ENCODE data around the gene UGT1A7.
"Not testable (repeated sequence)": the region's sequence is repeated elsewhere in the genome, so short reads cannot be mapped to it uniquely, and the experiment has no call there.

The UGT1A7 gene

GRCh38 chr2:233684640-233685039 lies 2.9 kb downstream of the UGT1A7 start:
- DNase-seq = no peak

DNA sequence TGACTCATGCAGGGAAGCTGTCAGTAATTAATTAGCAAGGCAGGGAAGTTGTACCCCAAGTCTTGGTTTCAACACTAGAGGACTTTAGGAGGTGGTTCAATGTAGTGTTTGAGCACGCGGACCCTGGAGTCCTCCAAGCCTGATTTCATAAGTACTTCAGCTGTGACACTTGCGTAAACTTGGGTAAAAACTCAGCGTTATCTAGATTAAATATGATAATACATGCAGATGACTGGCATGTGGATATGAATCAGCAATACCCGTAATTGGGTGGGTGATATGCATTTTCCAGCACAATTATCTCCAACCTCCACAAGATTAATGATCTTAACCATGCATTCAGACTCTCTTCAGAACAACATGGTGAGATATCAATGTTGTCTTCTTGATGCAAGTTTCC lies 5.2 kb downstream of the UGT1A7 start:
- no peak for DNase-seq

- no peak for DNase-seq
Observed at GRCh38 chr2:233688341-233688740, 6.6 kb downstream of the UGT1A7 start.

- no peak for DNase-seq
Observed at GRCh38 chr2:233689031-233689430, 7.3 kb downstream of the UGT1A7 start.

- DNase-seq = no peak
Observed at GRCh38 chr2:233689501-233689900, 7.8 kb downstream of the UGT1A7 start.

GRCh38 chr2:233690444-233690843 lies 8.7 kb downstream of the UGT1A7 start:
- no peak for DNase-seq

DNA sequence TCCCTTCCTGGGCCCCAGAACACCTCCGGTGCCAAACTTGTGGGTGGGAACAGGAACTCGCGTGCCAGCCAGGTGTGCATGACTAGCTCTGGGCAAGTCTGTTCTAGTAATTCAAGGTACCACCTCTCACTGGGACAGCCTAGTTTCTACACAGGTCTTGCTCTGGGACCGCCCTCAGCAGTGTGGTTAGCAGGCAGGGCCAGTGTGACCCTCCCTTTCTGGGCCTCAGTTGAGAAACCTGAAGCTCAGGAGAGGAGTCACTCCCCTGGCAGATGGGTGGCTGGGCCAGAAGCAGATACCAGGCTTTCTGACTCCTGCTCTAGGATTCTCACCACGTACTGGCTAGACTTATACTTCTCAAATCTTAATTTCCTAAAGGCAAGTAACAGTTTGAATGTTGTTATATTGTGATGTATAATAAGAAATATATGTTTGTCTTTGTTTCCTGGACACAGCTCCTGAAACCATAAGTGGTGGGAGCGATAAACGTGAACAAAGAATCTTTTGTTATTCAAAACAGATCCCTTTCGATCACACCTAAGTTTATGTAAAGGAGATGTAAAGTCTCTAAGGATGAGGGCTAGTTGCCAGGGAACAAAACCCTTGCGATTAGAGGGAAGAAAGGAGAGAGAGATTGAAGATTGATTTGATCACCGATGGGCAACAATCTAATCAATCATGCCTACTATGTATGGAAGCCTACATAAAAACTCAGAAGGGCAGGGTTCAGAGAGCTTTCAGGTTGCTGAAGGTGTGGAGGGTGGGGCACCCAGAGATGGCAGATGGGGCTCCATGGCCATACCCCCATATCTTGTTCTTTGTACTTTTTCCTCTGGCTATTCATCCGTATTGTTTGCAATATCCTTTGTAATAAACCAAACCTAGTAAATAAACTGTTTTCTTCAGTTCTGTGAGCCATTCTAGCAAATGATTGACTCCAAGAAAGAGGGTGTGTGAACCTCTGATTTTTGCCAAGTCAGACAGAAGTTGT lies 10.0 kb downstream of the UGT1A7 start:
- no peak for DNase-seq

GRCh38 chr2:233692648-233693047 lies 10.9 kb downstream of the UGT1A7 start, which contains the start of gene UGT1A6:
Gene UGT1A6 (plus strand): TSS chr2:233692890. CDS start chr2:233693005, 115 bp downstream.
- DNase-seq = no peak

DNA sequence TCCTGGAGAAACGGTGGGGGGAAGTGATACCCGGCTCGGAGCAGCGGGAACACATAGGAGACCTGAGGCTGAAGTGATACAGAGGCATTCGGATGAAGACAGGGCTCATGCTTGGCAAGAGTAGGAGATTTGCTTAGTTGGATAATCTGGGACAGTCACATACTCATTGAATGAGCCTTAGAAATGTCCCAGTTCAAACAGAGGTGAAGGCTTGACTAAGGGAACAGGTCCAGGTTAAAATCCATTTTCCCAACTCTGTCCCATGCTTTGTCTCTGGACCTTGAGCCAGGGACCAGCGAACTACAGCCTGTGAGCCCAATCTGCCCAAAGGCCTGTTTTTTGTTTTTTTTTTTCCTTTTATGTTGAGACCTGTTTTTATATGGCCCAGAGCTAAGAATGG lies 12.3 kb downstream of the UGT1A7 start:
- no peak for DNase-seq

- DNase-seq = no peak
Observed at GRCh38 chr2:233698740-233699139, 17.0 kb downstream of the UGT1A7 start.

DNA sequence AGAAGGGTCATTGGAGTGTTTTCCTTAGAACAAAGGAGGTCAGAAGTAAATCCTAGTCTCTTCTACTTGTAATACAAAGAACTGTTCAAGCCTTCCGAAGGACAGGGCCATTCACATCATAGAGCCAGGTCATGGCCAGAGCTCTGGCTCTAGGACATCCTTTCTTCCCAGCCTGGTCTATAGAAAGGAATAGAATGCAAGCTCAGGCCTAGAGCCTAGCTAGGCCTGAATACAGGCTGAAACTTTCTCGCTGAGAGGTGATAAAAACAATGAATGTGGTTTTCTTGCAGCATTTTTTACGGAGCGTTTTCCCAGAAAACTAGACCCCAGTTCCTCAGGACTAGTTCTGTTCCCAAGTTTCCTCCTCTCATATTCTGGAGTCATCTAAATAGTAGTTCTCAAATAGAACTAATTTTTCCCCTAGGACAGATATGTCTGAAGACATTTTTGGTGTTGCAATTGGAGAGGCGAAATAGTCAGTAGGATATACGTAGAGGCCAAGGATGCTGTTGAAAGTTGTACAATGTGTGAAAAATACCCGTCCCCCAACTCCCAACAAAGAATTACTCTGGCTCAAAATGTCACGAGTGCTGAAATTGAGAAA lies 17.8 kb downstream of the UGT1A7 start:
- DNase-seq = no peak

DNA sequence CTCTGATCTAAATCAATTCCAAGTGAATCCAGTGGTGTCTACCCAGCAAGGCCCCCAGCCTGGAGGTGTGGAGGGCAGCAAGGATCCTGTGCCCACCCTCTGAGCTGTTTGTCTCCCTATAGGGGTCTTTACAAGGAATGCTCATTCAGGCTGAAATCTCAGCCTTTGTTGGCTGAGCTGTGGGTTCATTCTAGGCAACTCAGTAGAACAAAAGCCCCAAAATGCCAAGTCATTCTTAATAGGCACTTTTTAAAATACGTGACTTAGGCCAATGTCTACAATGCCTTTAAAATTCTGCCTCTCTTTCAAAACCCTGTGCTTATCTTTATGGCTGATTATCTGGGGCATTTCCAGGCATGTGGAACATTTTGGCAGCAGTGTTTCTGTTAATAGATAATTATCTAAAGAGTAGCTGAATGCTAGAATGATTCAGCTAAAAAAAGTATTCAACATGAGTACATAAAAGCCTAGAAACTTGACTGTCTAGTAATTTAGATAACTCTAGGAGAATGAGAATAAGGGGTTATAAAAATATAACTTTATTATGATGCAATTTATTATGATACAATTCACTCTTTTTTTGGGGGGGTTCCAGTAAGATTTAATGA lies 18.4 kb downstream of the UGT1A7 start:
- no peak for DNase-seq

DNA sequence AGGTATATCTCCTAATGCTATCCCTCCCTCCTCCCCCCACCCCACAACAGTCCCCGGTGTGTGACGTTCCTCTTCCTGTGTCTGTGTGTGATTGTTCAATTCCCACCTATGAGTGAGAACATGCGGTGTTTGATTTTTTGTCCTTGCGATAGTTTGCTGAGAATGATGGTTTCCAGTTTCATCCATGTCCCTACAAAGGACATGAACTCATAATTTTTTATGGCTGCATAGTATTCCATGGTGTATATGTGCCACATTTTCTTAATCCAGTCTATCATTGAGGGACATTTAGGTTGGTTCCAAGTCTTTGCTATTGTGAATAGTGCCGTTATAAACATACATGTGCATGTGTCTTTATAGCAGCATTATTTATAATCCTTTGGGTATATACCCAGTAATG lies 19.1 kb downstream of the UGT1A7 start:
- DNase-seq = not testable (repeated sequence)

- DNase-seq = no peak
Observed at GRCh38 chr2:233702238-233702637, 20.5 kb downstream of the UGT1A7 start.

DNA sequence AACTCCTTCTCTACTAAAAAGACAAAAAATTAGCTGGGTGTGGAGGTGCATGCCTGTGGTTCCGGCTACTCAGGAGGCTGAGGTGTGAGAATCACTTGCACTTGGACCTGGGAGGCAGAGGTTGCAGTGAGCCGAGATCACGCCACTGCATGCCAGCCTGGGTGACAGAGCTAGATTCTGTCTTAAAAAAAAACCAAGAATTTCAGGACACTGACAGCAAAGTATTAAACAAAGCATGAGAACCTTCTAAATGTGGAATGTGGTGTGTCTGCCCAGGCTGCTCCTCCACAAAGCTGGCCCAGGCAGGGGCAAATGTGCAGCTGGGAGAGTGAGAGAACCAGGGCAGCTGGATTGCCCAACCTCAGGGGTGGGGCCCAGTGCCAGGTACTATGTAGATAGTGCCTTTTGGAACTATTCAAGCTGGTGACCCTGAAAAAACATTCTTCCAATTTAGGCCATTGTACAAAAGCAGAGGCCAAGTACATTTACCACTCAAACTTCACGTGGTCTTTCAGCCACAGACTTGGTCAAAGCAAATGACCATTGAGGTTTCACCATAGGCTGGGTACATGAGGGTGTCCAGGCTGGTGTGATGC lies 24.3 kb downstream of the UGT1A7 start:
- DNase-seq = no peak

GRCh38 chr2:233706720-233707119 lies 25.0 kb downstream of the UGT1A7 start:
- DNase-seq = no peak

DNA sequence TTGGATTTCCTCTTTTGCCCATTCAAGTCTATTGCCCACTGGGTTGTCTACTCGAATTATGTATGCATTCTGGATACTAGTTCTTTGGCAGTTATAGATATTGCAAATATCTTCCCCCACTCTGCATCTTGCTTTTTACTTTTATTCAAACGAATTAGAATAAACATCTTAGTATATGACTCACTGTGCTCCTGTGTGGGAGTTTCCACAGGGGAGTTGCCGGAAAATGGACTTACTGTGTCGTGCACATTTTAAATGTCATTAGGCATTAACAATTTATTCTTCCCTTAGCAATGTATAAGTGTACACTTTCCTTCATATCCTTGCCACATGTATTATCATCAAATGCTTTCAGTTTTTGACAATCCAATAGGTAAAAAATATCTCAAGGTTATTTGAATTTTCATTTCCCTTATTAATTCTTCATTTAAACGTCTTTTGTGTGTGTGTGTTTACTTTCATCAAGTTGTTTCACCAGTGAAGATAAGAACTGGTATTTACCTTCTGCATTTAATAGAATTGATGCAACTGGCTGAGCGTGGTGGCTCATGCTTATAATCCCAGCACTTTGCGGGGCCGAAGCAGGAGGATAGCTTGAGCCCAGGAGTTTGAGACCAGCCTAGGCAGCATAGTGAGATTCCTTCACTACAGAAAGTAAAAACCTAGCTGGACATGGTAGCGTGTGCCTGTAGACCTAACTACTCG lies 26.4 kb downstream of the UGT1A7 start:
- DNase-seq = no peak

DNA sequence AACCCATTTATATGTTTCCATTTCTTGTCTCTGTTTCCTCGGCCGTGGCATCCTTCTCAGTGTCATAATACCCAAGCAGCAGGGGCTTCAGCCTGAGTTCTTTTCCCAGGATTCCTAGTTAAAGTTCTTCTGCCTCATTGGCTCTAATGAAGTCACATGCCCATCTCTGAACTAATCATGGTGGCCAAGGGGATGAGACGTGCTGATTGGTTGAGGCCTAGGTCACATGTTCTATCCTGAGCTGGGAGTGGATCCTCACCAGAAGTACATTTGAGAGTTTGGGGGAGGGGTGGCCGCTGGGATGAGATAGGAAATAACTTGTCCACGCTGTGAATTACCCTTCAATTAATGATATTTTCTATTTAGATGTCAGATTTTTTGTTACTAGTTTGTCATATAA lies 27.2 kb downstream of the UGT1A7 start:
- no peak for DNase-seq

- DNase-seq = peak; percentile 43 to 63
Observed at GRCh38 chr2:233711312-233712008, 29.8 kb downstream of the UGT1A7 start.

GRCh38 chr2:233712611-233713261 lies 31.0 kb downstream of the UGT1A7 start, which contains the start of gene UGT1A5:
Gene UGT1A5 (plus strand): TSS chr2:233712907. CDS start chr2:233712992, 85 bp downstream.
- no peak for DNase-seq

DNA sequence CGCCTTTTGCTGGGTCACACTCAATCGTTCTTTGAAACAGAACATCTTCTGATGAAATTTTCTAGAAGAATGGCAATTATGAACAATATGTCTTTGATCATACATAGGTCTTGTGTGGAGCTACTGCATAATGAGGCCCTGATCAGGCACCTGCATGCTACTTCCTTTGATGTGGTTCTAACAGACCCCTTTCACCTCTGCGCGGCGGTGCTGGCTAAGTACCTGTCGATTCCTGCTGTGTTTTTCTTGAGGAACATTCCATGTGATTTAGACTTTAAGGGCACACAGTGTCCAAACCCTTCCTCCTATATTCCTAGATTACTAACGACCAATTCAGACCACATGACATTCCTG lies 31.5 kb downstream of the UGT1A7 start:
- no peak for DNase-seq
